Activated CD8-positive, alpha-beta T cell treated with anti-CD3 and anti-CD28 coated beads, Interleukin-2, amount 10 ng/mL, durations not matched to agents 7 days and 5 days (primary cell): ENCODE measurements around the gene SIT1. TPM values are rescaled to one million over a fixed set of nuclear protein-coding genes. Genes with fewer than 3 reads are reported as not detected.
"Not testable (repeated sequence)": the region's sequence is repeated elsewhere in the genome, so short reads cannot be mapped to it uniquely, and the experiment has no call there.

Experiments
- ATAC-seq: fragments of 150-1000 bp; cut with Tn5 transposase; one replicate; pipeline ENCODE4 v1.10.0; 2021; ENCODE audit warnings: moderate library complexity
- CTCF ChIA-PET: fragments of 350-600 bp; sonication (Branson Sonifier 250); formaldehyde crosslinking; loops from one replicate; lab custom pipeline; 2021; ENCODE audit warnings: antibody characterized with exemption; lab: Charles Lee
- POLR2A ChIA-PET: fragments of 350-600 bp; sonication (Branson Sonifier 250); formaldehyde crosslinking; loops from one replicate; lab custom pipeline; 2021; ENCODE audit warnings: antibody characterized with exemption; lab: Charles Lee
- DNase-seq: peaks from one replicate; pipeline ENCODE4 v3.0.0-alpha.2; 2020
- H3K27ac Mint-ChIP-seq: one replicate; pipeline ENCODE4 v1.8.0; 2021; ENCODE audit warnings: mild to moderate bottlenecking, mixed read lengths
- H3K27me3 Mint-ChIP-seq: one replicate; pipeline ENCODE4 v1.8.0; 2021; ENCODE audit warnings: low read depth, mixed read lengths
- H3K36me3 Mint-ChIP-seq: one replicate; pipeline ENCODE4 v1.8.0; 2021; ENCODE audit warnings: low read depth, mixed read lengths
- H3K4me1 Mint-ChIP-seq: one replicate; pipeline ENCODE4 v1.8.0; 2021; ENCODE audit warnings: low read depth, mixed read lengths
- H3K4me3 Mint-ChIP-seq: one replicate; pipeline ENCODE4 v1.8.0; 2021; ENCODE audit warnings: mild to moderate bottlenecking, mixed read lengths
- H3K9me3 Mint-ChIP-seq: one replicate; pipeline ENCODE4 v1.8.0; 2022; ENCODE audit warnings: mixed read lengths; ENCODE audit not compliant: insufficient read depth
- total RNA-seq, 2 experiments: library from RNA; stranded (reverse); gene quantifications; one replicate each; pipeline ENCODE4 v1.2.3, GENCODE V29; 2021

Gene SIT1
- total RNA-seq, 2 experiments from 2014 or later = 213 to 220 TPM

- H3K9me3 Mint-ChIP-seq = no peaks in the 10 kb centered on the region
- H3K4me3 Mint-ChIP-seq = peak overlapping the region; percentile 97
- peak; percentile 97 for DNase-seq
- POLR2A ChIA-PET = interaction anchor here (0.6 to 8.4 kb wide), 15 partner anchors 8 to 630 kb away, joined by 3 to 122 read pairs (median 7); partner anchors contain the start of genes ARHGEF39, CCDC107, CD72 and CREB3
- H3K36me3 Mint-ChIP-seq = peaks cover 56% of the 10 kb centered on the region
- H3K27ac Mint-ChIP-seq = peak overlapping the region; percentile 96
- peaks cover 67% of the 10 kb centered on the region for H3K4me1 Mint-ChIP-seq
- ATAC-seq = peak; percentile 83
- no peaks in the 10 kb centered on the region for H3K27me3 Mint-ChIP-seq
- CTCF ChIA-PET = interaction anchor here (0.7 to 12.4 kb wide), 29 partner anchors 8 to 294 kb away, joined by 3 to 272 read pairs (median 4); partner anchors contain the start of genes ARHGEF39, CCDC107, CD72 and CREB3
These were observed 4.0 kb downstream of the SIT1 start for GRCh38 chr9:35646533-35647265.

GRCh38 chr9:35646153-35646532, 4.6 kb downstream of the SIT1 start:
- Mint-ChIP-seq H3K36me3 (peaks cover 62% of the 10 kb centered on the region), H3K27ac (peak overlapping the region; percentile 96), H3K4me3 (peak overlapping the region; percentile 97), H3K27me3 (no peaks in the 10 kb centered on the region), H3K9me3 (no peaks in the 10 kb centered on the region), H3K4me1 (peaks cover 67% of the 10 kb centered on the region)
- ATAC-seq = no peak
- DNase-seq = no peak
- ChIA-PET CTCF (interaction anchor here (0.7 to 12.4 kb wide), 16 partner anchors 7 to 295 kb away, joined by 3 to 272 read pairs (median 13); partner anchors contain the start of genes ARHGEF39, CCDC107, CD72 and CREB3), POLR2A (interaction anchor here (1.0 to 8.4 kb wide), 9 partner anchors 12 to 85 kb away, joined by 4 to 122 read pairs (median 22); partner anchors contain the start of genes ARHGEF39, CCDC107, CD72 and CREB3)

GRCh38 chr9:35645736-35646135, 5.0 kb downstream of the SIT1 start:
- POLR2A ChIA-PET = interaction anchor here (1.0 to 8.4 kb wide), 8 partner anchors 12 to 86 kb away, joined by 4 to 122 read pairs (median 14); partner anchors contain the start of genes CCDC107, CD72, CREB3 and RMRP
- not testable (repeated sequence) for DNase-seq, H3K9me3 Mint-ChIP-seq, H3K27me3 Mint-ChIP-seq, ATAC-seq
- H3K36me3 Mint-ChIP-seq = peaks cover 66% of the 10 kb centered on the region
- H3K4me1 Mint-ChIP-seq = peaks cover 67% of the 10 kb centered on the region
- peak overlapping the region; percentile 96 for H3K27ac Mint-ChIP-seq
- CTCF ChIA-PET = interaction anchor here (0.9 to 12.4 kb wide), 12 partner anchors 14 to 90 kb away, joined by 3 to 272 read pairs (median 30); partner anchors contain the start of genes ARHGEF39, CCDC107, CD72 and CREB3
- H3K4me3 Mint-ChIP-seq = peak overlapping the region; percentile 97

GRCh38 chr9:35643046-35643445, 7.7 kb downstream of the SIT1 start:
- ChIA-PET POLR2A (no interaction called here), CTCF (interaction anchor here (1.2 to 12.4 kb wide), 3 partner anchors 14 to 28 kb away, joined by 3 to 272 read pairs (median 3); partner anchors contain the start of genes CCDC107, CD72 and RMRP)
- peaks cover 75% of the 10 kb centered on the region for H3K4me1 Mint-ChIP-seq
- no peak overlapping the region for H3K4me3 Mint-ChIP-seq
- peaks cover 56% of the 10 kb centered on the region for H3K36me3 Mint-ChIP-seq
- ATAC-seq = no peak
- DNase-seq = no peak
- no peaks in the 10 kb centered on the region for H3K9me3 Mint-ChIP-seq
- no peak overlapping the region for H3K27ac Mint-ChIP-seq
- H3K27me3 Mint-ChIP-seq = no peaks in the 10 kb centered on the region

- ATAC-seq, DNase-seq, POLR2A ChIA-PET, H3K27me3 Mint-ChIP-seq, H3K9me3 Mint-ChIP-seq, H3K4me3 Mint-ChIP-seq: not testable (repeated sequence)
- CTCF ChIA-PET = interaction anchor here (2.6 to 4.1 kb wide), 3 partner anchors 16 to 38 kb away, joined by 9 to 37 read pairs (median 22); partner anchors contain the start of genes CCDC107 and RMRP
- Mint-ChIP-seq H3K4me1 (peaks cover 78% of the 10 kb centered on the region), H3K27ac (peak overlapping the region; percentile 63), H3K36me3 (peaks cover 52% of the 10 kb centered on the region)
These were observed 9.3 kb downstream of the SIT1 start for GRCh38 chr9:35641478-35641877.

- H3K27me3 Mint-ChIP-seq, H3K9me3 Mint-ChIP-seq, H3K4me3 Mint-ChIP-seq, DNase-seq, ATAC-seq: not testable (repeated sequence)
- H3K4me1 Mint-ChIP-seq = peaks cover 83% of the 10 kb centered on the region
- peak overlapping the region; percentile 76 for H3K27ac Mint-ChIP-seq
- peaks cover 47% of the 10 kb centered on the region for H3K36me3 Mint-ChIP-seq
- ChIA-PET CTCF (interaction anchor here (1.4 to 4.1 kb wide), 7 partner anchors 7 to 37 kb away, joined by 8 to 37 read pairs (median 15); partner anchors contain the start of genes CCDC107 and RMRP), POLR2A (interaction anchor here (0.7 to 2.3 kb wide), 5 partner anchors 9 to 92 kb away, joined by 3 to 9 read pairs (median 7); partner anchors contain the start of genes CCDC107, CREB3, RMRP and SIT1)
These were observed 10.3 kb downstream of the SIT1 start for GRCh38 chr9:35640431-35640830.

GRCh38 chr9:35639631-35640030, 11.1 kb downstream of the SIT1 start:
- Mint-ChIP-seq H3K4me3 (peak overlapping the region; percentile 43), H3K27me3 (no peaks in the 10 kb centered on the region), H3K36me3 (peaks cover 46% of the 10 kb centered on the region), H3K27ac (peak overlapping the region; percentile 91), H3K4me1 (peaks cover 77% of the 10 kb centered on the region), H3K9me3 (no peaks in the 10 kb centered on the region)
- CTCF ChIA-PET = interaction anchor here (0.6 to 4.1 kb wide), 10 partner anchors 8 to 57 kb away, joined by 3 to 37 read pairs (median 10); partner anchors contain the start of genes ARHGEF39, CCDC107 and RMRP
- POLR2A ChIA-PET = interaction anchor here (0.7 to 2.3 kb wide), 10 partner anchors 8 to 93 kb away, joined by 3 to 11 read pairs (median 6); partner anchors contain the start of genes ARHGEF39, CCDC107, CREB3 and RMRP
- DNase-seq (no peak), ATAC-seq (no peak)

GRCh38 chr9:35639225-35639624, 11.5 kb downstream of the SIT1 start:
- not testable (repeated sequence) for H3K9me3 Mint-ChIP-seq, H3K27me3 Mint-ChIP-seq, DNase-seq
- CTCF ChIA-PET = interaction anchor here (0.6 to 4.1 kb wide), 10 partner anchors 9 to 57 kb away, joined by 3 to 37 read pairs (median 10); partner anchors contain the start of genes ARHGEF39, CCDC107 and RMRP
- Mint-ChIP-seq H3K27ac (peak overlapping the region; percentile 91), H3K4me1 (peaks cover 73% of the 10 kb centered on the region), H3K4me3 (peak overlapping the region; percentile 43), H3K36me3 (peaks cover 42% of the 10 kb centered on the region)
- POLR2A ChIA-PET = interaction anchor here (0.7 to 2.3 kb wide), 9 partner anchors 8 to 93 kb away, joined by 3 to 11 read pairs (median 7); partner anchors contain the start of genes ARHGEF39, CCDC107, CREB3 and RMRP
- peak; percentile 64 for ATAC-seq

GRCh38 chr9:35638751-35639150, 12.0 kb downstream of the SIT1 start:
- POLR2A ChIA-PET = interaction anchor here (0.6 to 2.3 kb wide), 11 partner anchors 9 to 94 kb away, joined by 3 to 11 read pairs (median 6); partner anchors contain the start of genes ARHGEF39, CCDC107, CREB3 and RMRP
- peak overlapping the region; percentile 91 for H3K27ac Mint-ChIP-seq

GRCh38 chr9:35637427-35637955, 13.2 kb downstream of the SIT1 start:
- Mint-ChIP-seq H3K4me1 (peaks cover 65% of the 10 kb centered on the region), H3K27ac (peak overlapping the region; percentile 85), H3K36me3 (peaks cover 30% of the 10 kb centered on the region)
- POLR2A ChIA-PET = interaction anchor here (1.0 kb wide), 1 partner anchor 20 kb away, joined by 5 read pairs; no protein-coding TSS in a partner anchor
- not testable (repeated sequence) for H3K27me3 Mint-ChIP-seq, ATAC-seq, H3K4me3 Mint-ChIP-seq, DNase-seq, H3K9me3 Mint-ChIP-seq
- CTCF ChIA-PET = interaction anchor here (2.9 to 3.9 kb wide), 3 partner anchors 10 to 25 kb away, joined by 15 to 37 read pairs (median 21); no protein-coding TSS in a partner anchor

More at GRCh38 chr9:35638751-35639150, 12.0 kb downstream of the SIT1 start:
- DNase-seq = peak; percentile 64
- not testable (repeated sequence) for H3K9me3 Mint-ChIP-seq, H3K27me3 Mint-ChIP-seq
- Mint-ChIP-seq H3K36me3 (peaks cover 41% of the 10 kb centered on the region), H3K4me3 (peak overlapping the region; percentile 34), H3K4me1 (peaks cover 72% of the 10 kb centered on the region)
- peak; percentile 64 for ATAC-seq
- CTCF ChIA-PET = interaction anchor here (0.9 to 4.1 kb wide), 10 partner anchors 9 to 58 kb away, joined by 4 to 37 read pairs (median 10); partner anchors contain the start of genes ARHGEF39, CCDC107 and RMRP
